Upper lobe of left lung (tissue), 6 donors: Measurements from ENCODE around the gene ZFYVE9. TPM values are rescaled to one million over a fixed set of nuclear protein-coding genes. Genes with fewer than 3 reads are reported as not detected.
A peak's percentile ranks its signal among the peaks of the same experiment; 100 is the strongest.

Source experiments
- ATAC-seq, 2 donors: fragments of 200-7000 bp; cut with Tn5 transposase; one replicate each; pipeline ENCODE4 v1.9.1; 2022; ENCODE audit warnings: mild to moderate bottlenecking in 2 of 2, moderate library complexity in 2 of 2; ENCODE audit not compliant: low FRiP score in 2 of 2
- DNase-seq, 2 donors: peaks; one replicate each; pipeline ENCODE4 v3.0.0-alpha.2; 2019 to 2020
- H3K27ac ChIP-seq, 4 donors: fragments of 200-600 bp; sonication (generic); one replicate each; pipeline ENCODE4 v1.5.1; 2016 to 2019
- H3K27me3 ChIP-seq, 4 donors: fragments of 200-600 bp; sonication (generic); one replicate each; pipeline ENCODE4 v1.5.1; 2017 to 2019
- H3K36me3 ChIP-seq, 4 donors: fragments of 200-600 bp; sonication (generic); one replicate each; pipeline ENCODE4 v1.5.1; 2016 to 2019
- H3K4me1 ChIP-seq, 4 donors: fragments of 200-600 bp; sonication (generic); one replicate each; pipeline ENCODE4 v1.5.1; 2018 to 2019
- H3K4me3 ChIP-seq, 4 donors: fragments of 200-600 bp; sonication (generic); one replicate each; pipeline ENCODE4 v1.5.1; 2017 to 2019; ENCODE audit warnings: mild to moderate bottlenecking in 2 of 4, moderate library complexity in 1 of 4
- H3K9me3 ChIP-seq, 4 donors: fragments of 200-600 bp; sonication (generic); one replicate each; pipeline ENCODE4 v1.5.1; 2018 to 2019
- EP300 ChIP-seq, 4 donors: sonication (generic); formaldehyde crosslinking; IDR thresholded peaks; one replicate each; pipeline ENCODE4 v1.5.1; 2017; ENCODE audit warnings: antibody characterized with exemption in 4 of 4, control low read depth in 2 of 4
- POLR2A ChIP-seq, 4 donors: fragments of 450-650 bp; IDR thresholded peaks; one replicate each; pipeline ENCODE4 v1.5.1; 2016 to 2017; ENCODE audit warnings: antibody characterized with exemption in 4 of 4, mild to moderate bottlenecking in 2 of 4
- POLR2AphosphoS5 ChIP-seq, 2 donors: sonication (generic); formaldehyde crosslinking; IDR thresholded peaks; one replicate each; pipeline ENCODE4 v1.5.1; 2017; ENCODE audit warnings: antibody characterized with exemption in 2 of 2
- WGBS, 2 donors: methylation state at CpG; one replicate each; pipeline ENCODE4 v1.1.5; 2017 to 2018; 5-methylcytosine and 5-hydroxymethylcytosine counted together
- total RNA-seq, 6 donors: library from RNA; depleted of rRNA in 4 of 6; stranded (reverse); fragments of >200 nt in 4 of 6; gene quantifications; one replicate each; pipeline versions ENCODE4 v1.1.0 to v1.2.1, GENCODE V29; 2016 to 2021
- TF ChIP-seq, protein P1 (sequence below), 6 experiments: fragments of 450-650 bp in 4 of 6; fragments of 200-600 bp in 2 of 6; sonication (generic) in 2 of 6; IDR thresholded peaks; one replicate each; pipeline ENCODE4 v1.5.1; 2016 to 2019; ENCODE audit warnings: antibody characterized with exemption in 6 of 6
- donor health status: DM: no; HTN: no; CAD: no; lungs with moderate emphysema.
- donor health status: DM: no; HTN: yes; CAD: no; lungs with severe emphysema.

ZFYVE9 gene
- total RNA-seq, 6 donors from 2014 or later = 13.4 to 40.3 (median 19.6) TPM

DNA sequence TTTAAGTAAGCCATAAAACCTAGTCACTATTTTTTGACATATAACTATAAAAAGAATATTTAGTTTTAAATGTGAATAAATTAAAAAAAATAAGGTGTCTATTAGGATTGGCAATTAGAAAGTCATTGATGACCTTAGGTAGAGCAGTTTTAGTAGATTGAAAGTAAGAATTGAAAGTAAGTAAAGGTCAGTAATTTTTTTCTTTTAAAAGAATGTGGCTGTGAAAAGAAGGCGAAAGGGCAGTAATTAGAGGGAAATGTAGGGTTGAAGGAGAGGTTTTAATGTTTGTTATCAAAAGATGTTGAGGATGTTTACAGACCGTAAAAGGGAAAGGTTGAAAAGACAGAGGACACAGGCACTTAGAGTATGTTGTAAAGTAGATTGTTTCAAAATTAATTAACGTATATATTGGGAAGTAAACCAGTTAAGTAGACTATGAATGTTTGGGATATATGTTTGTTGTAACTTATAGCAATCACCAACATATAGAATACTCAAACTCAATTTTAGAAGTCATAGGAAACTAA lies 41.0 kb downstream of the ZFYVE9 start:
- 63 to 74% methylated on average over 3 of the region's 3 CpGs for WGBS, 2 donors
- no peak overlapping the region for H3K27ac ChIP-seq
- TF ChIP-seq EP300 (IDR thresholded peaks at IDR 0.05) = no peak
- TF ChIP-seq, protein P1, sequence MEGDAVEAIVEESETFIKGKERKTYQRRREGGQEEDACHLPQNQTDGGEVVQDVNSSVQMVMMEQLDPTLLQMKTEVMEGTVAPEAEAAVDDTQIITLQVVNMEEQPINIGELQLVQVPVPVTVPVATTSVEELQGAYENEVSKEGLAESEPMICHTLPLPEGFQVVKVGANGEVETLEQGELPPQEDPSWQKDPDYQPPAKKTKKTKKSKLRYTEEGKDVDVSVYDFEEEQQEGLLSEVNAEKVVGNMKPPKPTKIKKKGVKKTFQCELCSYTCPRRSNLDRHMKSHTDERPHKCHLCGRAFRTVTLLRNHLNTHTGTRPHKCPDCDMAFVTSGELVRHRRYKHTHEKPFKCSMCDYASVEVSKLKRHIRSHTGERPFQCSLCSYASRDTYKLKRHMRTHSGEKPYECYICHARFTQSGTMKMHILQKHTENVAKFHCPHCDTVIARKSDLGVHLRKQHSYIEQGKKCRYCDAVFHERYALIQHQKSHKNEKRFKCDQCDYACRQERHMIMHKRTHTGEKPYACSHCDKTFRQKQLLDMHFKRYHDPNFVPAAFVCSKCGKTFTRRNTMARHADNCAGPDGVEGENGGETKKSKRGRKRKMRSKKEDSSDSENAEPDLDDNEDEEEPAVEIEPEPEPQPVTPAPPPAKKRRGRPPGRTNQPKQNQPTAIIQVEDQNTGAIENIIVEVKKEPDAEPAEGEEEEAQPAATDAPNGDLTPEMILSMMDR (IDR thresholded peaks at IDR 0.05) = no peak
- no peak for TF ChIP-seq POLR2AphosphoS5 (IDR thresholded peaks at IDR 0.05)
- no peak for TF ChIP-seq POLR2A (IDR thresholded peaks at IDR 0.05)

DNA sequence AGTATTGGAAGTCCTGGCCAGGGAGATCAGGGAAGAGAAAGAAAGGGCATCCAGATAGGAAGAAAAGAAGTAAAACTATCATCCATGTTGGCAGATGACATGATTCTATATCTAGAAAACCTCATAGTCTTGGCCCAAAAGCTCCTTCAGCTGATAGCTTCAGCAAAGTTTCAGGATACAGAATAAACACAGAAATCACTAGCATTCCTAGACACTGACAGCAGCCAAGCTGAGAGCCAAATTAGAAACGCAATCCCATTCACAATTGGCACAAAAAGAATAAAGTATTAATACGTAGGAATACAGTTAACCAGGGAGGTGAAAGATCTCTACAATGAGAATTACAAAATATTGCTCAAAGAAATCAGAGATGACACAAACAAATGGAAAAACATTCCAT lies 44.6 kb downstream of the ZFYVE9 start:
- Histone ChIP-seq H3K27me3 (no peaks in the 10 kb centered on the region), H3K9me3 (no peaks in the 10 kb centered on the region), H3K4me1 (peaks cover 6 to 18% (median 10%) of the 10 kb centered on the region in 4 donors), H3K4me3 (no peak overlapping the region), H3K36me3 (no peaks in the 10 kb centered on the region), H3K27ac (no peak overlapping the region)
- WGBS, 2 donors = 71 to 85% methylated on average over 2 of the region's 2 CpGs
- no peak for DNase-seq
- TF ChIP-seq POLR2A (IDR thresholded peaks at IDR 0.05) (no peak), POLR2AphosphoS5 (IDR thresholded peaks at IDR 0.05) (no peak), EP300 (IDR thresholded peaks at IDR 0.05) (no peak)
- TF ChIP-seq, protein P1 (IDR thresholded peaks at IDR 0.05) = no peak
- ATAC-seq = peak in 1 of 2 donors; percentile 66

More for the DNA sequence above, 41.0 kb downstream of the ZFYVE9 start:
- DNase-seq = no peak
- Histone ChIP-seq H3K4me3 (no peak overlapping the region), H3K9me3 (no peaks in the 10 kb centered on the region), H3K4me1 (no peaks in the 10 kb centered on the region), H3K27me3 (no peaks in the 10 kb centered on the region), H3K36me3 (no peaks in the 10 kb centered on the region)
- no peak for ATAC-seq

DNA sequence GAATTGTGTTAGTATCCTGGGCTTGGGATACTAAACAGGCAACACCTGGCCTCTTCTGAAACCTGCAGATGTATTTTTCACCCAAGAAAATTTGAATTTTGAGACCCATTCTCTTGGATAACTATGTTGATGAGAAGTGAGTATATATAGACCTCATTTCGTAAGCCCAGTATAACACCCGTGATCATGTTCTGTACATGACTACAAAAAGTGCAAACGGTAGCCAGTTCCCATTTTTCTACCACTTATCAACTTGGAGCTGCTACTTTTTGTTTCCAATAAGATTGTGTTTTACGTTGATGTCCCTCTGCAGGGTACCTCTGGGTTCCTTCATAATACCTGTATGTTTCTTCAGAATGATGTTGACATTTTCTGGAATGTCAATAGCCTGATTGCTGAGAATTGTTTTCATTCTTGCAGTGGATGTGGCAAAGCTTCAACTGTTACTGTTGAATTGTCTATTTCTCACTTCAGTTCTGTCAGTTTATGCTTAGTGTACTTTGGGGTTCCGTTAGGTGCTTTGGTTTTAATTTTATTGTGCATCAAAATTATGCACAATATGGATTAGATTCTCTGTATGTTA lies 48.1 kb downstream of the ZFYVE9 start:
- peaks cover 6 to 20% (median 10%) of the 10 kb centered on the region in 4 donors for H3K4me1 ChIP-seq
- no peak for DNase-seq
- H3K9me3 ChIP-seq = no peaks in the 10 kb centered on the region
- H3K27ac ChIP-seq = no peak overlapping the region
- no peaks in the 10 kb centered on the region for H3K27me3 ChIP-seq
- no peaks in the 10 kb centered on the region for H3K36me3 ChIP-seq
- TF ChIP-seq, protein P1 (IDR thresholded peaks at IDR 0.05) = no peak
- TF ChIP-seq POLR2AphosphoS5 (IDR thresholded peaks at IDR 0.05) (no peak), EP300 (IDR thresholded peaks at IDR 0.05) (no peak), POLR2A (IDR thresholded peaks at IDR 0.05) (no peak)
- no peak overlapping the region for H3K4me3 ChIP-seq
- 70 to 71% methylated on average over 5 of the region's 5 CpGs for WGBS, 2 donors
- no peak for ATAC-seq

DNA sequence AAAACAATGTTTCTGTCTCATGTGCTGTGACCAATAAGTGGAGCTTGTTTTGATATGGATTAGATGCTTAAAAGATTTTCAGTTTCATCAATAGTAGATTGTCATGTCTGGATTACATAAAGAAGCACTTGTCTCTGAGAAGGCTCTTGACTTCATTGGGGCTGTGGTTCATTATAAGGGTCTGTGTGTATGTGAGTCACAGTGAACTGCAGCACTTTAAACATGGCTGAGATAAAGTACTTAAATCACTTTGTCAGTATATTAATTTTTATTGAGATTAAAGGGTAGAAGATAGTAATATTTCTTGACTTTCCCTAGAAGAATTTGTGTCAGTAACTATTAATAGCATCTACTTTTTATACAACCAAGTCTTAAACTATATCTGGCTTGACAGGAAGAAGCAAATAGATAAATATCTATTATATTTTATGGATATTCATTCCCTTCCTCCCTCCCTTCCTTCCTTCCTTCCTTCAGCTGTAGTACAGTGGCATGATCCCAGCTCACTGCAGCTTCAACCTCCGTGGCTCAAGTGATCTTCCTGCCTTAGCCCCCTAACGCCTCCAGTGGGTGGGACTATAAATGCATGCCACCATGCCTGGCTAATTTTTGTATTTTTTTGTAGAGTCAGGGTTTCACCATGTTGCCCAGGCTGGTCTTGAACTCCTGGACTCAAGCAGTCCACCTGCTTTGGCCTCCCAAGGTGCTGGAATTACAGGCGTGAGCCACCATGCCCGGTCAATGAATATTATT lies 48.8 kb downstream of the ZFYVE9 start:
- TF ChIP-seq, protein P1 (IDR thresholded peaks at IDR 0.05) = no peak
- no peak for TF ChIP-seq POLR2AphosphoS5 (IDR thresholded peaks at IDR 0.05)
- no peak for TF ChIP-seq EP300 (IDR thresholded peaks at IDR 0.05)
- no peak for TF ChIP-seq POLR2A (IDR thresholded peaks at IDR 0.05)
- ATAC-seq = no peak
- H3K9me3 ChIP-seq = no peaks in the 10 kb centered on the region
- H3K27me3 ChIP-seq = no peaks in the 10 kb centered on the region
- H3K36me3 ChIP-seq = no peaks in the 10 kb centered on the region
- 60 to 65% methylated on average over 4 of the region's 4 CpGs for WGBS, 2 donors
- peaks cover 6 to 20% (median 10%) of the 10 kb centered on the region in 4 donors for H3K4me1 ChIP-seq
- no peak overlapping the region for H3K4me3 ChIP-seq
- DNase-seq = no peak
- H3K27ac ChIP-seq = no peak overlapping the region
